Loucy (cell line): ENCODE data around the gene BABAM2.

Experiments used
- H2AFZ ChIP-seq: fragments of 200-600 bp; sonication (generic); 2 replicates; pipeline ENCODE4 v1.6.0; 2016; ENCODE audit warnings: antibody characterized with exemption, mild to moderate bottlenecking, low read length, moderate library complexity
- H3F3A ChIP-seq: fragments of 200-600 bp; 2 replicates; pipeline ENCODE4 v1.6.0; 2016; ENCODE audit warnings: antibody characterized with exemption, low read depth, mild to moderate bottlenecking
- H3K27me3 ChIP-seq: fragments of 200-600 bp; sonication (generic); 2 replicates; pipeline ENCODE4 v1.6.1; 2014; ENCODE audit warnings: low read length, mild to moderate bottlenecking; ENCODE audit not compliant: insufficient read depth, poor library complexity, severe bottlenecking
- H3K36me3 ChIP-seq: fragments of 200-600 bp; sonication (generic); 2 replicates; pipeline ENCODE4 v1.6.1; 2016; ENCODE audit warnings: low read length; ENCODE audit not compliant: insufficient read depth
- H3K4me1 ChIP-seq: fragments of 200-600 bp; sonication (generic); 2 replicates; pipeline ENCODE4 v1.5.1; 2014; ENCODE audit warnings: low read length, mild to moderate bottlenecking; ENCODE audit not compliant: insufficient read depth, poor library complexity, severe bottlenecking
- H3K4me2 ChIP-seq: fragments of 200-600 bp; sonication (generic); 2 replicates; pipeline ENCODE4 v1.6.0; 2014; ENCODE audit warnings: antibody characterized with exemption, low read length, low read depth, mild to moderate bottlenecking; ENCODE audit not compliant: poor library complexity, severe bottlenecking
- H3K4me3 ChIP-seq: fragments of 200-600 bp; sonication (generic); 2 replicates; pipeline ENCODE4 v1.5.1; 2014; ENCODE audit warnings: low read length, mild to moderate bottlenecking, mixed read lengths; ENCODE audit not compliant: poor library complexity, severe bottlenecking
- H3K79me2 ChIP-seq: fragments of 200-600 bp; sonication (generic); 2 replicates; pipeline ENCODE4 v1.6.1; 2014; ENCODE audit warnings: low read length; ENCODE audit not compliant: insufficient read depth
- H3K9ac ChIP-seq: fragments of 200-600 bp; sonication (generic); 2 replicates; pipeline ENCODE4 v1.6.0; 2014; ENCODE audit warnings: mild to moderate bottlenecking, low read depth, low read length, moderate library complexity; ENCODE audit not compliant: poor library complexity, severe bottlenecking
- H3K9me2 ChIP-seq: fragments of 200-600 bp; sonication (generic); replicated peaks from 2 replicates; pipeline ENCODE4 v1.6.1; 2016; ENCODE audit warnings: low read depth, low read length, mixed read lengths
- H3K9me3 ChIP-seq: fragments of 200-600 bp; sonication (generic); 2 replicates; pipeline ENCODE4 v1.6.1; 2014; ENCODE audit warnings: mild to moderate bottlenecking, antibody characterized with exemption, low read length, low read depth; ENCODE audit not compliant: insufficient read depth
- H4K20me1 ChIP-seq: fragments of 200-600 bp; sonication (generic); 2 replicates; pipeline ENCODE4 v1.6.0; 2014; ENCODE audit warnings: antibody characterized with exemption, low read length, mild to moderate bottlenecking; ENCODE audit not compliant: insufficient read depth, poor library complexity, severe bottlenecking
- EZH2phosphoT487 ChIP-seq: fragments of 200-600 bp; IDR thresholded peaks from 2 replicates; pipeline ENCODE4 v1.6.1; 2018; ENCODE audit warnings: antibody characterized with exemption, mild to moderate bottlenecking, moderate library complexity, borderline replicate concordance
- TF ChIP-seq, protein P1 (sequence below): fragments of 200-600 bp; sonication (generic); conservative IDR thresholded peaks from 2 replicates; pipeline ENCODE4 v1.5.1; 2014; ENCODE audit warnings: mild to moderate bottlenecking, antibody characterized with exemption, low read length

The BABAM2 gene

GRCh38 chr2:28282248-28282647, 391.7 kb downstream of the BABAM2 start:
- peaks cover 31% of the 10 kb centered on the region for H3K4me1 ChIP-seq
- no peaks in the 10 kb centered on the region for H4K20me1 ChIP-seq
- no peaks in the 10 kb centered on the region for H3K27me3 ChIP-seq
- no peaks in the 10 kb centered on the region for H3K79me2 ChIP-seq
- H2AFZ ChIP-seq: no peak overlapping the region
- H3K4me3 ChIP-seq: no peak overlapping the region
- H3K4me2 ChIP-seq: no peak overlapping the region
- H3F3A ChIP-seq: no peaks in the 10 kb centered on the region
- no peaks in the 10 kb centered on the region for H3K9me3 ChIP-seq
- no peaks in the 10 kb centered on the region for H3K36me3 ChIP-seq
- no peaks in the 10 kb centered on the region for H3K9me2 ChIP-seq
- no peak overlapping the region for H3K9ac ChIP-seq
- TF ChIP-seq, protein P1, sequence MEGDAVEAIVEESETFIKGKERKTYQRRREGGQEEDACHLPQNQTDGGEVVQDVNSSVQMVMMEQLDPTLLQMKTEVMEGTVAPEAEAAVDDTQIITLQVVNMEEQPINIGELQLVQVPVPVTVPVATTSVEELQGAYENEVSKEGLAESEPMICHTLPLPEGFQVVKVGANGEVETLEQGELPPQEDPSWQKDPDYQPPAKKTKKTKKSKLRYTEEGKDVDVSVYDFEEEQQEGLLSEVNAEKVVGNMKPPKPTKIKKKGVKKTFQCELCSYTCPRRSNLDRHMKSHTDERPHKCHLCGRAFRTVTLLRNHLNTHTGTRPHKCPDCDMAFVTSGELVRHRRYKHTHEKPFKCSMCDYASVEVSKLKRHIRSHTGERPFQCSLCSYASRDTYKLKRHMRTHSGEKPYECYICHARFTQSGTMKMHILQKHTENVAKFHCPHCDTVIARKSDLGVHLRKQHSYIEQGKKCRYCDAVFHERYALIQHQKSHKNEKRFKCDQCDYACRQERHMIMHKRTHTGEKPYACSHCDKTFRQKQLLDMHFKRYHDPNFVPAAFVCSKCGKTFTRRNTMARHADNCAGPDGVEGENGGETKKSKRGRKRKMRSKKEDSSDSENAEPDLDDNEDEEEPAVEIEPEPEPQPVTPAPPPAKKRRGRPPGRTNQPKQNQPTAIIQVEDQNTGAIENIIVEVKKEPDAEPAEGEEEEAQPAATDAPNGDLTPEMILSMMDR: 0 out of 2 replicates have a peak, but pooled peaks have one; percentile 18
- no peak for TF ChIP-seq EZH2phosphoT487

DNA sequence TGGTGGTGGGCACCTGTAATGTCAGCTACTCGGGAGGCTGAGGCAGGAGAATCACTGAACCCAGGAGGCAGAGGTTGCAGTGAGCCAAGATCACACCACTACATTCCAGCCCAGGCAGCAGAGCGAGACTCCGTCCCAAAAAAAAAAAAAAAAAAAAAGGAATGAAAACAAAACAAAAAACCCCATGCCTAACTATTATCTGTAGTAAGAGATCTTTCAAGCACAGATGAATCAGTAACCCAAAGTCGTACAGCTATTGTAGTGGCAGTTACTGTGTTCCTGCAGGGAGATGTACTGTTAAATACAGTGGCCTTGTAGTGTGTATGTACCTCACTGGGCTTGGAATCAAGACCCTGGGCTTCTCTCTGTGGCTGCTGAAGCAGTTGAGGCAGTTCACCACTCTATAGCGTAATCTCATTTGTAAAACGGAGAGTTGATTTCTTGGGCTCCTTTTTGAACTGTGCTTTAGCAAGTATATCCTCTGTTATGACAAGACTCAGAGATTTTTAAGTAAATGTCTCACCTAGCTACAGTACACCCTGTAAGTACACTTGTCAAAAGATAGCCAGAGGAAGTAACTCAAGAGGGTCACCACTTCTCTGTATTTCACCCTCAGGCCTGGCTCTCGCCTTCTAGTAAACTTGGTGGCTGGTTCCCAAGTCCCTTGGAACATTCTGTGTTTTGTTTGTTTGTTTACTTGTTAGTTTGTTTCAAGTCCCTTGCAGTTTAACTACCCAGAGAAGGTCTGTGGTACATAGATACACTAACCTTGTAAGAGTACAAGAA, 392.5 kb downstream of the BABAM2 start:
- Histone ChIP-seq H3K9me2 (no peaks in the 10 kb centered on the region), H3K79me2 (no peaks in the 10 kb centered on the region), H4K20me1 (no peaks in the 10 kb centered on the region), H3K4me3 (no peak overlapping the region), H3K36me3 (no peaks in the 10 kb centered on the region), H3K4me2 (no peak overlapping the region), H3K4me1 (peaks cover 31% of the 10 kb centered on the region), H3F3A (no peaks in the 10 kb centered on the region), H2AFZ (no peak overlapping the region), H3K27me3 (no peaks in the 10 kb centered on the region), H3K9ac (peak overlapping the region; percentile 44), H3K9me3 (no peaks in the 10 kb centered on the region)
- no peak for TF ChIP-seq EZH2phosphoT487
- TF ChIP-seq, protein P1: no peak

DNA sequence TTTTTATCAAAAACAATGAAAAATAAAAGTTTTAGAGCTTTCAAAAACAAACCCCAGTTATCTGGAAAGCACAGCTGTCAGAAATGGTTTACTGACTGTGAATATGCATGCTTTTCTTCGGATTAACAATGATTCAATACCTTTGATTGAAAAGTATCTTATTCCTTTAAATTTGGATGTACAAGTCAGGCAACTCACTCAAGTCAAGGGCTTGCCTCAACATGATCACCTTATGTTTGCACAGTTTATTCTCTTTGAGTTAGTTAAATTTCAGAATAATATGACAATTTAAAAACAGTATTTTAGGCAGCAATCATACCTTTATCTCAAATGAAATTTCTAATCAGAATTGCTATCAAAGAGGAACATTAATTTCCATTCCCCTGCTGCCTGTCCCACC, 393.3 kb downstream of the BABAM2 start:
- Histone ChIP-seq H3F3A (no peaks in the 10 kb centered on the region), H3K9me2 (no peaks in the 10 kb centered on the region)

More for the DNA sequence above, 393.3 kb downstream of the BABAM2 start:
- H3K79me2 ChIP-seq: no peaks in the 10 kb centered on the region
- peaks cover 31% of the 10 kb centered on the region for H3K4me1 ChIP-seq
- no peak for TF ChIP-seq EZH2phosphoT487
- TF ChIP-seq, protein P1: no peak
- H3K4me3 ChIP-seq: no peak overlapping the region
- H3K27me3 ChIP-seq: no peaks in the 10 kb centered on the region
- no peak overlapping the region for H2AFZ ChIP-seq
- no peaks in the 10 kb centered on the region for H3K9me3 ChIP-seq
- no peak overlapping the region for H3K4me2 ChIP-seq
- no peaks in the 10 kb centered on the region for H4K20me1 ChIP-seq
- H3K9ac ChIP-seq: peak overlapping the region; percentile 44
- H3K36me3 ChIP-seq: no peaks in the 10 kb centered on the region
